Peyer's patch (tissue), 4 donors: Measurements from ENCODE around the gene HNMT. TPM values are rescaled to one million over a fixed set of nuclear protein-coding genes. Genes with fewer than 3 reads are reported as not detected.

ENCODE experiments used
- DNase-seq, 3 donors: peaks; one replicate each; pipeline ENCODE4 v3.0.0-alpha.2; 2017 to 2019
- H3K27ac ChIP-seq, 4 donors: fragments of 200-600 bp; sonication (generic); one replicate each; pipeline ENCODE4 v1.5.1; 2016 to 2019
- H3K27me3 ChIP-seq, 2 donors: fragments of 200-600 bp; sonication (generic); one replicate each; pipeline ENCODE4 v1.5.1; 2019
- H3K36me3 ChIP-seq, 3 donors: fragments of 200-600 bp; sonication (generic); one replicate each; pipeline ENCODE4 v1.5.1; 2016 to 2019
- H3K4me1 ChIP-seq, 4 donors: fragments of 200-600 bp; sonication (generic); one replicate each; pipeline ENCODE4 v1.5.1; 2016 to 2019
- H3K4me3 ChIP-seq, 4 donors: fragments of 200-600 bp; sonication (generic); 1 replicate in 3 of 4; 2 replicates in 1 of 4; pipeline ENCODE4 v1.5.1; 2016 to 2019; ENCODE audit warnings: mild to moderate bottlenecking in 1 of 4
- H3K9me3 ChIP-seq, 4 donors: fragments of 200-600 bp; sonication (generic); one replicate each; pipeline ENCODE4 v1.5.1; 2016 to 2019; ENCODE audit warnings: mild to moderate bottlenecking in 1 of 4
- CTCF ChIP-seq, 6 experiments: fragments of 450-650 bp in 4 of 6; fragments of 200-600 bp in 2 of 6; sonication (generic) in 1 of 6; IDR thresholded peaks; one replicate each; pipeline ENCODE4 v1.5.1; 2017 to 2019; ENCODE audit warnings: antibody characterized with exemption in 6 of 6, mild to moderate bottlenecking in 3 of 6, moderate library complexity in 1 of 6
- POLR2A ChIP-seq, 2 donors: fragments of 450-650 bp; IDR thresholded peaks; one replicate each; pipeline ENCODE4 v1.5.1; 2017; ENCODE audit warnings: antibody characterized with exemption in 2 of 2, mild to moderate bottlenecking in 2 of 2, moderate library complexity in 2 of 2
- total RNA-seq, 4 donors: library from RNA; depleted of rRNA; stranded (reverse); fragments of >200 nt; gene quantifications; one replicate each; pipeline ENCODE4 v1.1.0, GENCODE V29; 2016

The HNMT gene
- total RNA-seq, 4 donors from 2014 or later, result 12.8 to 52.0 (median 26.7) TPM

DNA sequence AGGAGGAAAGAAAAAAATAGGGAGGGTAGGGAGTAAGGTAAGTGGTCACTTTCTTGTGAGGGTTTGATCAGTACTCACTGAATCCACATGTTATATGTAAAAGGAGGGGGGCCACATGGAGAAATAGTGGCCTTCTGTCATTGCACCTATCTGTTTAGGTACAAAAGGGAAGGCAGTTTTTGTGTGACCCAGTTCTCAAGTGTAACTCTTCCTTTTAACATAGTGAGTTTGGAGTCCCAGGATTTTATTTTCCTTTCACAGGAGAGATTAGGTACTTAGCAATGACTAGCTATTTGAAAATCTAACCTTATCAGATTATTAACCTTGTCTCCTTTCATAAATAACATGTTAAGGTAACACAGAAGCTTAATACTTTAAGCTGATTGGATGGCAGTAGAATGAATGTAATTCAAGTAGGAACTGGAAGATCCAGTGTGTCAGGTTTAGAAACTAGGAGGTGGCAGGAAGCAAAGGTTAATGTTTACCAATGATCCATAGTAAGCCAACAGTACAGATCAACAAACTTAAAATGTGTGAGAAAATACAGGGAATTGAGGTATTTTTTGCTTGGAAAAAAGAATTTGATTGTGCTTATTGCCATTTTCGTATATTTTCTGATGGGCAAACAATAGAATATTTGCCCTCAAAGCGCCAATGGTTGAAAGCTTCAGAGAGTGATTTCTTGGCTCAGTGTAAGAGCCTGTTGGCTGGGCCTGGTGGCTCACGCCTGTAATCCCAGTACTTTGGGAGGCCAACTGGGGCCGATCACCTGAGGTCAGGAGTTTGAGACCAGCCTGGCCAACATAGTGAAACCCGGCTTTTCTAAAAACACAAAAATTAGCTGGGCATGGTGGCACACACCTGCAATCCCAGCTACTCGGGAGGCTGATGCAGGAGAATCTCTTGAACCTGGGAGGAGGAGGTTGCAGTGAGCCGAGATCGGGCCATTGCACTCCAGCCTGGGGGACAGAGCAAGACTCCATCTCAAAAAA is 11.3 kb downstream of the HNMT start:
- TF ChIP-seq CTCF (IDR thresholded peaks at IDR 0.05) (no peak), POLR2A (IDR thresholded peaks at IDR 0.05) (no peak)
- Histone ChIP-seq H3K9me3 (no peaks in the 10 kb centered on the region), H3K27ac (peak overlapping the region in 2 of 4 donors; percentile 54 to 69), H3K4me1 (peaks cover 0 to 22% (median 0%) of the 10 kb centered on the region in 4 donors), H3K36me3 (no peaks in the 10 kb centered on the region), H3K4me3 (no peak overlapping the region), H3K27me3 (no peaks in the 10 kb centered on the region)
- DNase-seq, result no peak

- peaks cover 0 to 22% (median 0%) of the 10 kb centered on the region in 4 donors for H3K4me1 ChIP-seq
- TF ChIP-seq CTCF (IDR thresholded peaks at IDR 0.05) (no peak), POLR2A (IDR thresholded peaks at IDR 0.05) (no peak)
- no peak overlapping the region for H3K4me3 ChIP-seq
- no peaks in the 10 kb centered on the region for H3K36me3 ChIP-seq
- DNase-seq, result no peak
- peak overlapping the region in 1 of 4 donors; percentile 6 for H3K27ac ChIP-seq
- no peaks in the 10 kb centered on the region for H3K27me3 ChIP-seq
- H3K9me3 ChIP-seq, result no peaks in the 10 kb centered on the region
These were observed 12.0 kb downstream of the HNMT start for GRCh38 chr2:137976274-137976673.

GRCh38 chr2:137977790-137978189 is 13.5 kb downstream of the HNMT start:
- Histone ChIP-seq H3K27ac (no peak overlapping the region), H3K4me1 (peaks cover 0 to 17% (median 0%) of the 10 kb centered on the region in 4 donors), H3K27me3 (no peaks in the 10 kb centered on the region), H3K36me3 (no peaks in the 10 kb centered on the region), H3K9me3 (no peaks in the 10 kb centered on the region), H3K4me3 (no peak overlapping the region)
- TF ChIP-seq CTCF (IDR thresholded peaks at IDR 0.05), result no peak
- TF ChIP-seq POLR2A (IDR thresholded peaks at IDR 0.05), result no peak
- no peak for DNase-seq

GRCh38 chr2:137980459-137980858 is 16.2 kb downstream of the HNMT start:
- Histone ChIP-seq H3K27ac (no peak overlapping the region), H3K36me3 (no peaks in the 10 kb centered on the region), H3K4me1 (peaks cover 0 to 12% (median 0%) of the 10 kb centered on the region in 4 donors), H3K4me3 (no peak overlapping the region), H3K9me3 (no peaks in the 10 kb centered on the region), H3K27me3 (no peaks in the 10 kb centered on the region)
- no peak for DNase-seq
- TF ChIP-seq CTCF (IDR thresholded peaks at IDR 0.05) (no peak), POLR2A (IDR thresholded peaks at IDR 0.05) (no peak)

DNA sequence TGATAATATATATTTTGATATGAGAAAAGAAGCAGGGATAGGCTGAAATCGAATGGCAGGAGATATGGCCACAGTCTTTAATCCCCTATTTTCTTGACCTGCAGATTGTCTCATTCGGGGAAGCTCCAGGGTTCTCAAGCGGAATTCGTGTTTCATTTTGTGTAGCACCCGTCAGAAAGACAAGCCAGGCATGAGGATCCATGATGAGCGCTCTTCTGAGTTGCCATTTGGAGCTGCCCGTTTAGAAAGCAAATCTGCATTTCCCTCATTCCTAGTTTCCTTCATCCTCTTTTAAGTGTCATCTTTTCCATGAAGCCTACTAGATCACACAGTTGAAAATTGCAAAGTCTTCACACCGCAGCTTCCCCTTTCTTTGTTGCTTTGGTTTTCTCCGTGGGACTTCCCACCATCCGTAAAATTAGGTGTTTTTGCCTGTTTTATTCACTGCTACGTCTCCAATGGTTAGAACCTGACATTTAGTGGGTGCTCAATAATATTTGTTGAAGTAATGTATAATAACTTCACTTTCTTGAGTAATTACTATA is 16.9 kb downstream of the HNMT start:
- no peak overlapping the region for H3K27ac ChIP-seq
- no peak for TF ChIP-seq CTCF (IDR thresholded peaks at IDR 0.05)
- no peak for TF ChIP-seq POLR2A (IDR thresholded peaks at IDR 0.05)

More for the DNA sequence above, 16.9 kb downstream of the HNMT start:
- Histone ChIP-seq H3K27me3 (no peaks in the 10 kb centered on the region), H3K36me3 (no peaks in the 10 kb centered on the region), H3K4me1 (peaks cover 0 to 5% (median 0%) of the 10 kb centered on the region in 4 donors), H3K4me3 (no peak overlapping the region), H3K9me3 (no peaks in the 10 kb centered on the region)
- no peak for DNase-seq
